CD4-positive, alpha-beta T cell treated with Interleukin-17A for 4 hours (primary cell): ENCODE data around the gene CACNG1.
"Not testable (repeated sequence)": the region's sequence is repeated elsewhere in the genome, so short reads cannot be mapped to it uniquely, and the experiment has no call there.

Experiments
- DNase-seq: peaks from one replicate; pipeline ENCODE4 v3.0.0-alpha.2; 2020; ENCODE audit warnings: mixed read lengths

CACNG1 gene

DNA sequence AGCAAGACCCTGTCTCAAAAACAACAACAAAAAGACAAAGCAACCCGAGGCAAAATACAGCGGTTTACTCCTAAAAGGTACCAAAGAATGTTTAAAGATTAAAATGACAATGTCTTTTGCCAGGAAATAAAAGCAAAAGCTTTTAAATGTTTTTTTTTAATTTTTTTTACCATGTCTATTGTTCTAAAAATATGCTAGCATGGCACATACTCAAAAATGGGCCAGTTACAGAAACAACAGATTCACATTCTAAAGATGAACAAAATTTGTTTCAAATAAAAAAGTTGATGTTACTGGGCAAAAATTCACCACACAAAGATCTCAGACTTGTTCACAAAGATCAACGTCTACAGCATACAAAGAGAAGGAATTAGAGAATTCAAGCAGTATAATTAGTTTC lies 41.1 kb downstream of the CACNG1 start:
- DNase-seq, result no peak

DNA sequence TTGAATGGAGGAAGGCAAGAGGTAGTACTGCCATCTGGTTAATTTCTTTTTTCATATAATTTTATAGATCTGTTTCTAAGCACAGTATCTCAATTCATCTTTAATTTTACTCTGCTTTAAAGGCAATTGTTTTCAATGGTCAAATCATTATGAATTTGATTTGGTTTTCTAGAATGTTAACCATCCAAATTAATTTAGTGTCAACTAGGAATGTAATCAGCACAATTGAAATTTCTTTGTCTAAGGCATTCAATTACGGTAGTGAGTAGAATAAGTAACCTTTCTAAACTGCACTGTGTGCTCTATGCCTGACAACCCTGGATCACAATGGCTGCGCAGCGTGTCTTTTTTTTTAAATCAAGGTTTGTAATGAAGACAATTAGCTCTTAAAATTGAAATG lies 44.3 kb downstream of the CACNG1 start:
- no peak for DNase-seq

DNA sequence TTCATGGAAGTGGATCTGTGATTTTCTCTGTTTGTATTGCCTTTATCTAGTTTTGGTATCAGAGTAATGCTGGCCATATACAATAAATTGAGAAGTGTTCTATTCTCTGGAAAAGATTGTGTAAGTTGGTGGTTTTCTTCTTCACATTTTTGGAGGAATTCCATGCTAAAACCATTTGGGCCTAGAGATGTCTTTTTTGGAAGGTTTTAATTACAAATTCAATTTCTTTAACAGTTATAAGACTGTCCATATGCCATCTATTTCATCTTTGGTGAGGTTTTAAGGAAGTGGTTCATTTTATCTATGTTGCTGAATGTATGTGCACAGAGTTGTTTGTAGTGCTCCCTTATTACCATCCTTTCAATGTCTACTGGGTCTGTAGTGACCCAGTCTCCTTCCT lies 46.0 kb downstream of the CACNG1 start:
- no peak for DNase-seq

DNA sequence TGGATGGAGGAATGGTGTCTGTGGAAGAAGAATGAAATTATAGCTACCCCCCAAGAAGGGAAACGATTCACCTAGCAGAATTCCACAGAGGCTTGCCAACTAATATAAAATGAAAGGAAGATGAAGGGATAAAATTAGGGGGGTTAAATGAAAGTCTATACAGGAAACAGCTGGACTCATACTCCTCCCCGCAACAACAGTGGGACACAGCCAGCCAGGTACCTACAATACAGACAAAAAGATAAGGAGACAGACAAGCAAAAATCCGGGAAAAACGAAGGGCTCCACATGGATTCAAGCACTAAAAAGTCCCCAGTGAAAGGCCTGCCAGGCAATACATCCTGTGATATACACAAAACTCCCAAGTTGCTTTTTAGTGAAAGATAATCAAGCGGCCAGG lies 47.9 kb downstream of the CACNG1 start:
- no peak for DNase-seq

DNA sequence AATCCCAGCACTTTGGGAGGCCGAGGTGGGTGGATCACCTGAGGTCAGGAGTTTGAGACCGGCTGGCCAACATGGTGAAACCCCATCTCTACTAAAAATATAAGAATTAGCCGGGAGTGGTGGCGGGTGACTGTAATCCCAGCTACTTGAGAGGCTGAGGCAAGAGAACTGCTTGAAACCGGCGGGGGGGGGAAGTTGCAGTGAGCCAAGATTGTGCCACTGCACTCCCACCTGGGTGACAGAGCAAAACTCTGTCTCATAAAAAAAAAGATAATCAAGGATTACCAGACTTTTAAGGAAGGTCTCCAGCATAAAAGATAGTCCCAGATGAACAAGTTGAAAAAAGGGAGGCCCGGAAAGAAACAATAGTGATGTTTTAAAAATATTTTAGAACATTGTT lies 48.4 kb downstream of the CACNG1 start:
- not testable (repeated sequence) for DNase-seq

DNA sequence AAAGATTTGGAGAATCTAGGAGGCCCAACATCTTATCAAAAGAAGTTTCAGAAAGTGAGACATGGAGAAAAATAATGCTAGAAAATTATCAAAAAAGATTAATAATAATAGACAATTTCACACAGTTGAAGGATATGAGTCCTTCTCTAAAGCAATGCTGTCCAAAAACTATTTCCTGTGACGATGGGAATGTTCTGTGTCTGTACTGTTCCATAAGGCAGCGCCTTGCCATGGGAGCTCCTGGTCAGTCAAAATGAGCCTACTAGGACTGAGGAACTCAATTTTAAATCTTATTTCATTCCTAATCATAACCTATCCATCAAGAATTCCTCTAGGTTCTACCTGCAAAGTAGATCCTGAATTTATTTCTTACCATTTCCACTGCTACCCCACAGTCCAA lies 49.0 kb downstream of the CACNG1 start:
- DNase-seq, result no peak

DNA sequence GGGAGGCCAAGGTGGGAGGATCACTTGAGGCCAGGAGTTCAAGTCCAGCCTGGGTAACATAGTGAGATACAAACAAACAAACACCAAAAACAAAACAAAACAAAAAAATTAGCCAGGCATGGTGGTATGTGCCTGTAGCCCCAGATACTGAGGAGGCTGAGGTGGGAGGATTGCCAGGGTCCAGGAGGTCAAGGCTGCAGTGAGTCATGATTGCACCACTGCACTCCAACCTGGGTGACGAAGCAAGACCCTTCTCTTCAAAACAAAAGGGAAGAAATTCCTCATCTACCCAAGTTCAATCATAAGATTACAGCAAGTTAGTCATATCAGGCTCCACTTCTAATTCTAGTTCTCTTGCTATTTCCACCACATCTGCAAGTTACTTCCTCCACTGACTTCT lies 50.9 kb downstream of the CACNG1 start:
- DNase-seq, result not testable (repeated sequence)

DNA sequence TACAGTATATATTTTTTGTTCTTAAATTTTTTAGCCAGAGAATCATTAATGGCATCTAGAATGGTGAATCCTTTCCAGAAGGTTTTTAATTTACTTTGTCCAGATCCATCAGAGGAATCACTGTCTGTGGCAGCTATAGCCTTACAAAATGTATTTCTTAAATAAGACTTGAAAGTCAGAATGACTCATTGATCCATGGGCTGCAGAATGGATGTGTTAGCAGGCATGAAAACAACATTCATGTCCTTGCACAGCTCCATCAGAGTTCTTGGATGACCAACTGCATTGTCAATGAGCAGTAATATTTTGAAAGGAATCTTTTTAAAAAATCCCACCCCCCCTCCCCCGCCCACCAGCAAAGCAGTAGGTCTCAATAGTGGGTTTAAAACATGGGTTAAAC lies 51.4 kb downstream of the CACNG1 start:
- DNase-seq, result no peak

DNA sequence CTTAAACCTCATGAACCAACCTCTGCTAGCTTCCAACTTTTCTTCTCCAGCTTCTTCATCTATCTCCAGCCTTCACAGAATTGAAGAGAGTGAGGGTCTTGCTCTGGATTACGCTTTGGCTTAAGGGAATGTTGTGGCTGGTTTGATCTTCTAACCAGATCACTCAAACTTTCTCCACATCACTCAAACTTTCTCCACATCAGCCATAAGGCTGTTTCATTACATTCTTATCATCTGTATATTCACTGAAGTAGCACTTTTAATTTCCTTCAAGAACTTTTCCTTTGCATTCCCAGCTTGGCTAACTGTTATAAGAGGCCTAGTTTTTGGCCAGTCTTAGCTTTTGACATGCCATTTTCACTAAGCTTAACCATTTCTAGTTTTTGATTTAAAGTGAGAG lies 52.3 kb downstream of the CACNG1 start:
- DNase-seq, result no peak

DNA sequence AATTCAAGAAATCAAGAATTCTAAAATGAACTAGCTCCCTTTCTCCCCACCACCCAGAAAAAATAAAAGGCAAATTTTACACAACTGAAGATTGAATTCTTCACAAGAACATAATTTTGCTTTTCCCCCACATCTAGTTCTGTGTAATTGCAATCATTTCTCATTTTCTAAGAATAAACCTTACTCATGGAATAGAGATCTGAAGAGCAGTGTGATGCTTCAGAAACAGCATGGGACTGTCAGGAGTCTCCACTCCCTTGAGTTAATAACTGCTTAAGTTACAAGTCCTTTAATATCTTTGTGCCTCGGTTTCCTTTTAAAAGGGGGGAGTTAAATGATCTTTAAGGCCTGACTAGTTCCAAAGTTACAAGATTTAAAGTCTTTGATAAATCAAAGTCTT lies 53.7 kb downstream of the CACNG1 start:
- no peak for DNase-seq

DNA sequence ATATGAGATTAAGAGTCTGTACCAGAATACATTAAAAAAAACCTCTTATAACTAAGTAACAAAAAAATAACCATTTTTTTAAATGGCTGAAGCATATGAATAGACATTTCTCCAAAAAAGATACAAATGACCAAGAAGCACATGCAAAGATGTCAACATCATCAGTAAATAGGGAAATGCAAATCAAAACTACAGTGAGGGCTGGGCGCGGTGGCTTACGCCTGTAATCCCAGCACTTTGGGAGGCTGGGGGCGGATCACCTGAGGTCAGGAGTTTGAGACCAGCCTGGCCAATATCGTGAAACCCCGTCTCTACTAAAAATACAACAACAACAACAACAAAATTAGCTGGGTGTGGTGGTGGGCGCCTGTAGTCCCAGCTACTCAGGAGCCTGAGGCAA lies 60.3 kb downstream of the CACNG1 start:
- DNase-seq, result not testable (repeated sequence)

DNA sequence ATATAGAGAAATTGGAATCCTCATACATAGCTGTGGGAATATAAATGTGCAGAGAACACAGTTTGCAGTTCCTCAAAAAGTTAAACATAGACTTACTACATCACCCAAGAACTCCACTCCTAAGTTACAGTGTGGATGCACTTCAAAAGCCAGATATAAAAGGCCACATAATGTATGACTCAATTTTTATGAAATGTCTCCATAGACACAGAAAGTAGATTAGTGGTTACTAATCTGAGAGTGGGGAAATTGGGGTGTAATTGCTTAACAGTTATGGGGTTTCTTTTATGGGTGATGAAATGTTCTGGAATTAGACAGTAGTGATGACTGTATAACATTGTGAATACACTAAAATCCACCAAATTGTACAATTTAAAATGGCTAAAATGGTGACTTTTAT lies 60.9 kb downstream of the CACNG1 start:
- DNase-seq, result no peak
